HEK293 (cell line): Measurements from ENCODE around the gene UBE2G2.

Experiments
- ATF2 ChIP-seq: fragments of 450-650 bp; formaldehyde crosslinking; IDR thresholded peaks from 2 replicates; pipeline ENCODE4 v1.5.1; 2016; ENCODE audit warnings: missing biosample characterization, missing genetic modification characterization, low read depth
- ZBTB10 ChIP-seq: fragments of 450-650 bp; formaldehyde crosslinking; IDR thresholded peaks from 2 replicates; pipeline ENCODE4 v1.5.1; 2016; ENCODE audit warnings: missing biosample characterization, missing genetic modification characterization
- TF ChIP-seq, protein P1 (sequence below): fragments of 450-650 bp; IDR thresholded peaks from 2 replicates; pipeline ENCODE4 v1.5.1; 2018; ENCODE audit warnings: missing biosample characterization, missing genetic modification characterization

- TF ChIP-seq ZBTB10 (tag by site-specific recombination) (no peak), ATF2 (tag by site-specific recombination) (no peak)
- TF ChIP-seq, protein P1, sequence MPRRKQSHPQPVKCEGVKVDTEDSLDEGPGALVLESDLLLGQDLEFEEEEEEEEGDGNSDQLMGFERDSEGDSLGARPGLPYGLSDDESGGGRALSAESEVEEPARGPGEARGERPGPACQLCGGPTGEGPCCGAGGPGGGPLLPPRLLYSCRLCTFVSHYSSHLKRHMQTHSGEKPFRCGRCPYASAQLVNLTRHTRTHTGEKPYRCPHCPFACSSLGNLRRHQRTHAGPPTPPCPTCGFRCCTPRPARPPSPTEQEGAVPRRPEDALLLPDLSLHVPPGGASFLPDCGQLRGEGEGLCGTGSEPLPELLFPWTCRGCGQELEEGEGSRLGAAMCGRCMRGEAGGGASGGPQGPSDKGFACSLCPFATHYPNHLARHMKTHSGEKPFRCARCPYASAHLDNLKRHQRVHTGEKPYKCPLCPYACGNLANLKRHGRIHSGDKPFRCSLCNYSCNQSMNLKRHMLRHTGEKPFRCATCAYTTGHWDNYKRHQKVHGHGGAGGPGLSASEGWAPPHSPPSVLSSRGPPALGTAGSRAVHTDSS (tag by site-specific recombination) = no peak
Observed at GRCh38 chr21:44741921-44742320, 59.7 kb downstream of the UBE2G2 start.
